ENCODE data around the gene KCNMA1.
"Not testable (repeated sequence)": the region's sequence is repeated elsewhere in the genome, so short reads cannot be mapped to it uniquely, and the experiment has no call there.

KCNMA1 gene

DNA sequence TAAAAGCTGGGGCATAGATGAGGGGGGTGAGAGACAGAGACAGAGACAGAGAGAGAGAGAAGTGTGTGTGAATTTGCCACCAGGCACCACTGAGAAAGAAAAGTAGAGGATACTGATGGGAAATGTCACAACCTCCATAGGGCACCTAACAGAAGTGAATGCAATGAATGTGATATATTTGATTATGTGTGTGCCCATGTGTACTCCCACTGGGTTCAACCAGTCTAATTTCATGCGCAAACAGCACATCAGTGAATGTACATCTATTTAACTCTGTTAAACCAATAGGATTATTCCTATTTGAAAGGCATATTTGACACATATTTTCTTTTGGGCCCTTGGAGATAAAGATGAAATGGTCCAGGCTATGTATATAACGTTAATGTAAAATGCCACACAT is 241.3 kb downstream of the KCNMA1 start:
- no peak for DNase-seq (ENCODE audit: low read depth, low spot score)

DNA sequence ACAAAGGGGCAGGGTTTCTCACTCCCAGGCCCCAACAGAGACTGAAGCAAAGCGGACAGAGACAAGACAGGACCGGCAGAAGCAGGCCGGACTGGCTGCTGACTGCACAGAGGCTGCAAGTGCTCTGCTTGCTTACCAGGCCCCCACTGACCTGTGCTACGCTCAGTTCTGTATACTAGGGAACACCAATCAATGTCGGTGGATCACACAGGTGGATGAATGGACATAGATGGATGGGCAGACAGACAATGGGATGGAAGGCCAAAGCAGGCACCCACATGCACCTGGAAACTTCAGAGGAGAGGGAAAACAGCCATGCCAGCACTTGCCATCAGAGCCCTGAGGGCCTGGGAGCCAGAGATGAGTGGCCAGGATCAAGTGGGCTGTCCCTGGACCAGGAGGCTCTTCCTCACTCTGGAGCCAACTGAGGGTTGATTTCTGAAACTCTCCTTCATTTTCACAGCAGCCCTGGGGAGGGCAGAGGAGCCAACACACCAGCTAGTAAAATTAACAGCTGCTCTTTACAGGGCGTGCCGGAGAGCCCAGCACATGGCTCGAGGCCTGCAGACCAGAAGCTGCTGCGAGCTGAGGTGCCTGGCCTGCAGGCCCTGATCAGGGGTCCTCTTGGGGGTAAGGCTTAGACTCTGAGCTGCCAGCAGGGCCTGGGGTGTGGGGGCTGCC is 243.6 kb downstream of the KCNMA1 start:
- DNase-seq (ENCODE audit: low read depth, low spot score): no peak

DNA sequence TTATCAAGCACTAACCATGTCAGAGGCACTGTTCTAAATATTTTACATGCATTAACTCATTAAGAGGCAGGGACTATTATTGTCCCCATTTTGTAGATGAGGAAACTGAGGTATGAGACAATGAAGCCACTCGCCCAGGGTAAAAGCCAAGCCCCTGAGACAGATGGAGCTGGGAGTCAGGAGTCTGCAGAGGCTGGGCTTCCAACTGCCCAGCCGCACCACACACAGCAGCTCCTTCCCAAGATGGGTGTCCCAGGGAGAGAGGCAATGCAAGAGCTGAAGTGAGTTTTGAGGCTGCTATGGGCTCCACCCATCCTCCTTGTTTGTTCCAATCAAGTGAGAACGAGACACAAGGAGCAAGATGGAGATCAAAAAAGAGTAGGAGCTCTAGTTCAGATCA is 244.2 kb downstream of the KCNMA1 start:
- no peak for DNase-seq (ENCODE audit: low read depth, low spot score)

DNA sequence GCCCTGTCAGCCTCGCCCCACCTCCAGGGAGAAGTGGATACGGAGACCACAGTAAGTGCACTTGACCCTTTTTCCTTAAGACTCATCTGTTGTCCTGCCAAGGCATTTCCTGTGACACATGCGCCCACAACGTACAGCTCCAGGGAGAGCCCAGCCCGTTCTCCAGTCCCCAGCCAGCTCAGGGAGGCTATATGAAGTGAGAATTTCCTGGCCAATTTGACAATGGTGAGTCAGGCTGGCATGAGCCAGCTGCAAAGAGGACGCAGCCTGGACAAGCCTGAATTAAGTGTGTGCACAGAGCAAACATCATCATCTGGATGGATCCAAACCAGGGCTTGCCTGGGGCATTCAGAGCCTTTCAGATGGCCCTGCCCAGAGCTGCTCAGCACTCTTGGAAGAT is 244.8 kb downstream of the KCNMA1 start:
- no peak for DNase-seq (ENCODE audit: low read depth, low spot score)

DNA sequence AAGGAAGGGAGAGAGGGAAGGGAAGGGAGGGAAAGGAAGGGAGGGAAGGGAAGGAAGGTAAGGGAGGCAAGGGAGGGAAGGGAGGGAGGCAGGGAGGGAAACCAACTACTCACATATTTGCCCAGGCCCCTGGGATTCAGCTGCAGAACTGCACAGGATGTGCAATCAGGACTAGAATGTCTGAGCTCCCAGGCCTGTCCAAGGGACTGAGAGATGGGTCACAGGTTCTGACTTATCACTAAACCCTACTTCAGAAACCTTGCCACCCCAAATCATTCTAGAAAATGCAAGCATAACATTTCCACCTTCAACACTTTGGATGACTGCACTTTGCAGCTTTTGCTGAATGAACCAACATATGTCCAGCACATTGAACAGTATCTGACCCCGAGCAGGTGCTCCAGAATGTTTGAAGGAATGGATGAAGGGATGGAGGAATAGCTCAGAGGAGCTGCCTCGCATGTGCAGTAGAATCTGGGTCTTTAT is 245.3 kb downstream of the KCNMA1 start:
- DNase-seq (ENCODE audit: low read depth, low spot score): no peak

DNA sequence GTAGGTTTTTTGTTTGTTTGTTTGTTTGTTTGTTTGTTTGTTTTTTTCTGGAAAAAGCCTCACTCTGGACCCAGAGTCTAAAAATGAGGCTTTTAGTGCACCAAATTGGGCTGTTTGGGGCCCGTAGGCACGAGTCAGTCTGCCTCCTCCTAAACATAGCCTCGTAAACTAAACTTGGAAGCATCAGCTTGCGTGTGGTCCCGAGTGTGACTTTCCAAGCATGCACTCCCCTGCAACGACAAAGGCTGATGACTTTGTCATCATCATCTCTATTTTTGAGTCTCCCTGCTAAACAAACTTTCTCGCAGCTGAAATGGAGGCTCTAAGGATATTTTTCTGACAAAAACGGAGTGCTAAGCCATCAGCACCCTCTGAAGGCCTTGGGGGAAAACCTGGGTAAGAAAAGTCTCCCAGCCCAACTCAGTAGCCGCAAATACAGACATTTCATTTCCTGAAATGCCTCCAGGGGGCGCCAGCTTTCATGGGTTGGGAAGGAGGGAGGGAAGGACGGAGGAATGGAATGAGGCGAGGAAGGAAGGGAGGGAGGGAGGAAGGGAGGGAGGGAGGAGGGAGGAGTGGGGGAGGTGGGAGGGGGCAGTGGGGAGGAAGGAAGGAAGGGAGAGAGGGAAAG is 245.9 kb downstream of the KCNMA1 start:
- DNase-seq (ENCODE audit: low read depth, low spot score): no peak

DNA sequence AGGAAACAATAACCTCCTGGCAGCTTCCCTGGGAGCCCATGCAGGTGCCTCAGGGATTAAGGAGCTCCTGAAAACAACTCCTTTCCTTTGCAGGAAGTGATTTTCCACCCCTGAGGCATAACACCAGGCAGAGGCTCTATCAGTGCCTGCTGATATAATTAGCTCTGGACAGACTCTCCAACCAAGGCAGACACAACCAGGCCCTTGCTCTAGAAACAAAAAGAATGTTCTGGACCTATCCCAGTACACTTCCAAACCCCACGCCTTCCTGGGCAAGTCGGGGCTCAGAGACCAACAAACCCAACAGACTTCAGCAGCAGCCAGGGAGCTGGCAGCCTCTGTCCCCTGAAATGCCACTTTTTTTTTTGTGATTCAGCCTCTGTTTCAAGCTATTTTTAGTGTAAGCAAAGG is 247.1 kb downstream of the KCNMA1 start:
- DNase-seq (ENCODE audit: low read depth, low spot score): no peak

DNA sequence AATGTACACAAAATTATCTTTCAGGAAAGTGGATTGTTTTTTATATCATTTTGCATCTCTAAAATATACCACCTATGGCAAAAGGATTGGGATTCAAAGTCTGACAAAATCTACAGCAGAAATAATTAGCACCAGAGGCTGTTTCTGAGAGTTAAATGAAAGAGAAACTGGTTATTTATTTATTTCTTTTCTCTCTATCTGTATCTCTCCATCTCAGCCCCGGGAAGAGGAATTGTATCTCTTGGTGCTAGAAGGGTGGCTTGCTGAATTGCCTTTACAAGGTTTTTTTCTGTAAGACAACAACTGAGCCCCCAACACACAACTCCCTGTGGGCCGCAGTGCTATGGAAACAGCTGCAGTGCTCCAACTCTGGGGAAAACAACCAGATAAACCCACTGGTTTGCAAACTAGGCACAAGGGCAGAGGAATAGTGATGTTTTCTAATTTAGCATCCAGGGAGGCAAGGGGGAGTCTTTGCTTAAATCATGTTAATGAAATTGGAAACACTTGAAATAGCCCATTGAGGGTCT is 249.0 kb downstream of the KCNMA1 start:
- DNase-seq (ENCODE audit: low read depth, low spot score): no peak

DNA sequence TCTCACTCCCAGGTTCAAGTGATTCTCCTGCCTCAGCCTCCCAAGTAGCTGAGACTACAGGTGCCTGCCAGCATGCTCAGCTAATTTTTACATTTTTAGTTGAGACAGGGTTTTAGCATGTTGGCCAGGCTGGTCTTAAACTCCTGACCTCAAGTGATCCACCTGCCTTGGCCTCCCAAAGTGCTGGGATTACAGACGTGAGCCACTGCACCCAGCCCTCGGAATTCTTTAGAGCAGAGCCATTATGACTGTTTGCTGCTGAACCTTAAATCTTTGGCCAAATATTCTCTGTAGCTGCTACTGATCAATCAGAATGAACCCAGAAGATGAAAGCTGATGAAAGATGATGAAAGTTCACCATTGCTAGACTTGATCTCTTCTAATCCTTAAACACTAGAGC is 249.9 kb downstream of the KCNMA1 start:
- not testable (repeated sequence) for DNase-seq (ENCODE audit: low read depth, low spot score)

DNA sequence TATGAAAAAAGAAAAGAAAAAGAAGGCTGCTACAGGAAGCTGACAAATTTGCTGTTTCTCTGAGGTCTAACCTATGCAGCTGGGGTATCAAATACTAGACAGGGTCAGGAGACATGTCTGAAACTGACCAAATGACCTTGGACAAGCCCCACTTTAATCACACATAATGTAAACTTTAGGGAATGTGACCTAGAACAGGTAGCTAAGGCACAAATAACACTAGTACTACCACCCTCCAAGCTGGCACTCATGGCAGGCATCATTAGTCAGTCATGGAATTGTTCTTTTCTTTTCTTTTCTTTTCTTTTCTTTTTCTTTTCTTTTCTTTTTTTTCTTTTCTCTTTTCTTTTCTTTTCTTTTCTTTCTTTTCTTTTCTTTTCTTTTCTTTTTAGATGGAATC is 250.4 kb downstream of the KCNMA1 start:
- DNase-seq (ENCODE audit: low read depth, low spot score): no peak

DNA sequence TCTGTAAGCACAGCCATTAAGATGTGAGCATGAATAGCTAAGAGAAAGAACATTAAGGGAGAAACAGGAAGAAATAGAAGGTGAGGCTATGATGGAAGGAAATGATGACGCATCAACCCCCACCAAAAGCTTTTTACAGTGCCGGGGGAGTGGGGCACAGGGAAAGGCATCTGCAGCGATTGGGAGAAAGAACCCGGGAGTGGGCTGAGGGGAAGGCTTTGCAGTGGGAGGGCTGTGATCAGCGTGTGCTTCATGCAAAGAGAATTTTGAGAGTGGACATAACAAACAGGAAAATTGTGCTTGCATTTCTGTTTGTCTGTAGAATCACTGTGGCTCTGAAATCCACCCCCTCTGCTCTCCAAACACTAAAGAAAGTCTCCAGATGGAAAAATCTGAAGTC is 250.8 kb downstream of the KCNMA1 start:
- no peak for DNase-seq (ENCODE audit: low read depth, low spot score)

DNA sequence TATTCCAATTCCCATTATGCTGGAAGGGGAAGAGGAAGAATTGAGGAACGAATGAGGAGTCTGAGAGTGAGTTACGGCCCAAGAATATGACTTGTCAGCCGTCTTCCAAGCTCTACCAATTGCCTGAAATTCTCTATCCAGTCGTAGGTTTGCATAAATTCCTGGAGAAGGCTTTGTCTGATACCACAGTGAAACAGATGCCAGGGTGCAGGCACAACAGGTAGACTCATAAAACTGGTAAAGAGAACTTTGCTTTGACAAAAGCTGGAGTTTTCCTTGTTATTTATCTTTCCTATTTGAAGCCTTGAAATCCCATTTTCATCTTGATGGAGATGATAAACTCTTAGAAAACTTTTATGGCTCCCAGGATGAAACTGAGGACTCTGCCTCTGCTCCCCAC is 251.2 kb downstream of the KCNMA1 start:
- DNase-seq (ENCODE audit: low read depth, low spot score): no peak

DNA sequence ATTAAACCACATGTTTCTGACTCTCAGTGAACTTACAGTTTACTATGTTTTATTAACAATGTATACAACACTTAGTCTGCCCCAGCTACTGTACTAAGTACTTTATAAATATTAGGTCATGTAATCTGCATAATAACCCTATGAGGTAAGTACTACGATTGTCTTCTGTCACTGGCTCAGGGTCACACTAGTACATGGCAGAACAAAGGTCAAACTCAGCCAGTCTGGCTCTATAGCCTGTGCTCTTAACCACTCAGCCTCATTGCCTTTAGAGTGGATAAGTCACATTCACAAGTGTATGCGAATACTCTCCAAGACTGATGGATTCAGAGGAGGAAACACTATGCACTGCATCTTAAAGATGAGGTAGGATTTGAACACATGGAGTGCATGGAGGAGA is 252.3 kb downstream of the KCNMA1 start:
- no peak for DNase-seq (ENCODE audit: low read depth, low spot score)

DNA sequence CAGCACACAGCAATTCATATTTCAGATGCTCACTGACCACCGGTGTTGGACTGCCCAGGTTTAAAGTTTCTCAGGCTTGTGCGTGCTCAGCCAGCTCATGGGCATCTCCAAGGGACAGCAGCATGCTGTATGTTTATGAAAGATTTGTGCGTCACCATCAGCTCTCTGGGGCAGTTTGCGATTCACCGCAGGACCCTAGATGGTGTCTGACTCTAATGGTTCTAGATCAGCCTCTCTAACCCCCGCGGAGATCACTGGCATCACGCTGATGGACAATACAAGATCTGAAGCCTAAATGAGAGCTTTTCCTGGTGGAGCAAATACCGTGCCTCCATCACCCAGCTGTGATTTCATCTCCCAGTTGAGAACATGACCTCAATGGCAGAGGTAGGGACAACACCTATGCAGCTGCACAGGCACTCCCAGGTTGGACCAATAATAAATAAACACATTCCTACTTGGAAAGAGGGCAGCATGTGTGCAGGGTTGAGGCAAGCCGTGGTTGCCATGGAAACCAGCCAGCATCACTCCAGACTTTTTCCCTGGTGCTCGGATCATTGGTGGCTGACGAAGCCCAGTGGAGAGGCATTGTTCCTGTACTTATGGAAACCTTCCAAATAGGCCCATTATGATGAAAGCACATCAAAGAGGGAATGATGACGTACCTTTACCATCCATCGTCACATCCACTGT is 253.6 kb downstream of the KCNMA1 start:
- peak; percentile 58 for DNase-seq (ENCODE audit: low read depth, low spot score)

DNA sequence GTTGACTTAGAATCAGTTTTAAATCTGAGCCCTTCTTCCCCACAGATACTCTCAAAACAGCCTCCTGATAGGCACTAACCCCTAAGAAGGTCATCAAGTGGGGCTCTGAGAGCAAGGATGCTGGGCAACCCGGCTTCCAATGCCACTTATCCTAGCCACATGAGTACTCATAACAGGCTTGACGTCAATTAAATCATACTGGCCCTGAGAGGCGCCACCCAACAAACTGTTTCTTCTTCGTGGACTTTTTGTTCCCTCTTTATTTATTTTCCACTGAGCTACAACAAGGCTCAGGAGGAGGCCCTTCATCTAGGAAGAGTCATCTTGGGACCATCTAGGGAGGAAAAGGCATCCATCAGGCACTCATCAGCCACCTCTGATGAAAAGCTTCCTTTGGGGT is 255.9 kb downstream of the KCNMA1 start:
- no peak for DNase-seq (ENCODE audit: low read depth, low spot score)

DNA sequence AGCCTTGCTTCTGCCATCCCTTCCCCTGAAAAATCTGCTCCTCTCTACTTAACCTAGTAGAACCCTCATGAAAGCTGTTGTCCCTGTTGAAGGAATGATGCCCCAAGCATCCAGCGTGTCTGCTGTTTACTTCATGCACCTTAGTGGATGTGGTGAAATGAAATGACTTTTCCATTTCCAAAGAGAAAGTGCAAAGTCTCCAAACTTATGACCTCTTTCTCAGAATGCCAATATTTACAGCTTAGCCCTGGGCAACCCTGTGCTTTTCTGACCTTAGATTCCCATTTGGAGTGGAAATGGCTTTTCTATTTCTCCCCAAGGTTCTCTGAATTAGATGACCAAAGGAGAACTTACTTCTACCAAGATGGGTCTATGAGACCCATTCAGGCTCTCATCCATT is 256.9 kb downstream of the KCNMA1 start:
- DNase-seq (ENCODE audit: low read depth, low spot score): no peak

DNA sequence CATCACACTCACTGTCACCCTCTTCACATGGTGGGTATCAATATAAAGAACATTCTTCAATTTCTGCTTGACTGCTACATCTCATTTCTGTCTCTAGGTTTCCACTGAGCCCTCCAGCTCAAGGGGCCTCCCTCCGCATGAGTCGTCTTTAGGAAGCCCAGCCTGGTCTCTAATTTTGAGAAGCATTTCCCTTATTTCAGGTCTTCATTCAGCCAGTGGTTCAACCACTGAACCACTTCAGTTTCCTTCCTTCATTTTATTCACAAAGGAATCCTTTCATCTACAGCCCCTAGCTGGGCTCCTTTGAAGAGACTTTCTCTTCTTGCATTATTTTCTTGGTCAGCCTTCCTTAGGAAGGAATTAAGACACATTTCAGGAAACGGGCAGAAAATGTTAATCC is 257.4 kb downstream of the KCNMA1 start:
- no peak for DNase-seq (ENCODE audit: low read depth, low spot score)

DNA sequence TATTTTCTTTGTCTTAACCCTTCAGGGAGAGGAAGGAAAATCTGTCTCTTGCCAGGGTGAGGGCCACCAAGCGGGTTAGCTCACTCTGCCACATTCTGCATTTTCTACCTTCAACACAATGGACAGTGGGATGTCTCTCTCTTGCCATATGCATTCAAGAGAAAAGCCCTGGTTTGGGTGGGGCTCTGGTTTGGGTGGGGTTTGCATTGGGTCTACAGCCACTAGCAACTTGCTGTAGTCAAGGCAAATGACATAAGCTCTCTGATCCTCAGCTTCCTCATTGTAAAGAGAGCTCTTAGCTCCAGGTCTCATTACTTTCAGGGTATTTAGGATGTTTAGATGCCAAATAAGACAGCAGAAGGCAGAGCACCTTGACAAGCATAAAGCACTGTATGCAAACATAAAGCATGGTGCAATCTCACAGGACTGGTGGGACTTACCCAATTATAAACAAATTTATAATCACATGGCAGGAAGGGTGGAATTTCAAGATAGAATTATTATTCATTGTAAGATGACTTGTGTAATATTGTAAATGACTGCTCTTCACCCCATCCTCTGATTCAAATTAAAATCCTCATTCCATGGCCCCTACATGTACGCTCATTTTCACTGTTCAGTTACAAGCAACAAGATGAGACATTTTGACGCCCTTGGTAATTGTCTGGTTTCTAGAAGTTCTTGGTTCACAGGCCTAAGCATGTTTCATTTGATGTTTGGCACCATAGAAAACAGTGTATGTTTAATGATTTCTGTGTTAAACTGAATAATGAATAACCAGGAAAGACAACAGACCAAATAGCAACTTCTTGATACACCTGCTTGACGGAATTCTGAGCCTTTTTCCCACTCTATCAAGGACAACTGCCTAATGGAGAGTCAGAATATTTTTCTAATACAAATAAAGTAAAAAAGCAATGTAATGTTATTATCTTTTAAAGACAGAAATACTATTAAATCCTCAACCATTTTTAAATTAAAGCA is 258.9 kb downstream of the KCNMA1 start:
- DNase-seq (ENCODE audit: low read depth, low spot score): no peak

DNA sequence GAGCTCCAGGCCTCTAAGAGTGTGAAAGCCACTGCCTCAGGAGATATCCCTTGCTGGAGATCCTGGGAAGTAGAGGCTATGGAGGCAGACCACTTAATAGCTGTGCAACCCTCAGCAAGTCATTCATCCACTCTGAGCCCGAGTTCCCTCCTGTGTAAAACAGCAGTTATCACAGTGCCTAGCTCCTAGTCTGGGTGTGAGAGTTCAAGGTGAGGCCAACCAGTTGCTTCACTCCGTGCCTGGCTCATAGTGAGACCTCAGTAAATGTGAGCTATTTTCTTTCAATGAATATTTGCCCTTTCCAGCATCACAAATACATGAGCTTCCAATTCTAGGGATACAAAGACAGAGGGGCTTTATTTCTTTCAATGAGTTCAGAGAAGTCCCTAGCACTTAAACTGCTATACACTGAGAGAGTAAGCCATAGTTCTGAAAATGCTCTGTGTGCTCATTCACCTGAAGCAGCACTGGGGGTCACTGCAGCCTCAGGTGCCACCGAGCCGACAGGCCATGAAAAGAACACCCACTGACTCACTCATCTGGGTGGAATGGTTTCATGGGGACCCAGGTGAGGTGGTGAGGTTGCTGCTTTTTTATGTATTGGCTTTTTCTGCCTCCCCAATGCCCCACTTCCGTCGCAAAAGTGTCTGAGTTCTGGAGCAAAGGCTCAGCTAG is 259.8 kb downstream of the KCNMA1 start:
- DNase-seq (ENCODE audit: low read depth, low spot score): no peak

DNA sequence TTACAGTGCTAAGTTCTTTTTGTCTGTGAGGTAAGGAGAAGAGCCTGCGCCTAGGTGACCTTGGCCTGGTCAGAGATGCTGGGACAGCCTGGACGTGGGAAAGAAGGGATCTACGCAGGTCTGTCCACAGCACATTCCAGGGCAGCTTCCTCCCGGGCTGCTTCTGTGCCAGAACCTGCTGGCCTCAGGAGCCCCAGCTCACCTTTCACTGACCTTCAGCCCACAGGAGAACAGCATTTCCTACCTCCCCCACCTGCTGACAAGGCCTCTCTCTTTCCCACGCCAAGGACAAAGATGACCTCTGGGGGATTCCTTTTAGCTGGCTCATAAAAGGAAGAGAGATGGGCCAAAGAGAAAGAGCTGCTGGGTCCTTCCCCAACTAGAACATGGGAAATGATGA is 260.6 kb downstream of the KCNMA1 start:
- no peak for DNase-seq (ENCODE audit: low read depth, low spot score)

DNA sequence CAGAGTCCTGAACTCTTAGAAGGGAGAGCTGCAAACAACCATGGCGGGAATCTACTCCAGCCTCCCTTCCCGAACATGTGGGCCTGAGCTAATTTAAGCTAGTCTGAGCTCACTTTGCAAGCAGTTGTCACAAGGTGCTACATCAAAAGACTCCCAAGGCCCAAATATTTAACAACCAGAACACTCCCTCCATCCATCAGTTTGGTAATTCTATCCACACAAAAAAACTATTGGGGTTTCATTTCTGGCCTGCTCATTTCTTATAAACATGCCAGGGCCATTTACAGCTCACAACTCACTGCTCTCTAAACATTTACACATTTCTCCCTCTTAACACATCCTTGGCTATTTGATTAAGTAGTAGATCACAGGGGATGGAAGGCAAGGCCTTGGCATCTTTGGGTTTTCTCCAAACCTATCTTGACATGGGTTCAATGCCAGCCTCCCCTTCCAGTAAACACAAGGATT is 263.4 kb downstream of the KCNMA1 start:
- DNase-seq (ENCODE audit: low read depth, low spot score): no peak
